Panc1 (cell line): ENCODE data around the gene IFNLR1. TPM values are rescaled to one million over a fixed set of nuclear protein-coding genes. Genes with fewer than 3 reads are reported as not detected.

Source experiments
- ATAC-seq: fragments of 200-7000 bp; cut with Tn5 transposase; 2 replicates; pipeline ENCODE4 v1.9.1; 2020; ENCODE audit warnings: mild to moderate bottlenecking, moderate library complexity
- BruUV-seq: library from RNA; stranded (reverse); fragments of 400-500 nt; replicated peaks from 2 replicates; lab custom pipeline; 2021; lab: Mats Ljungman, UMichigan
- CTCF ChIA-PET: fragments of 300-600 bp; sonication (Branson Sonifier 250); formaldehyde crosslinking; loops from one replicate; lab custom pipeline; 2022; ENCODE audit warnings: antibody characterized with exemption; lab: Charles Lee
- POLR2A ChIA-PET: fragments of 300-600 bp; sonication (Branson Sonifier 250); formaldehyde crosslinking; loops from one replicate; lab custom pipeline; 2022; ENCODE audit warnings: antibody characterized with exemption; lab: Charles Lee
- DNase-seq: peaks from one replicate; pipeline ENCODE4 v3.0.0-alpha.2; 2010; ENCODE audit warnings: low read depth, low spot score
- H3K27ac ChIP-seq: 2 replicates; pipeline ENCODE4 v1.5.1; 2011; ENCODE audit warnings: mild to moderate bottlenecking, low read length, inconsistent platforms
- H3K27me3 ChIP-seq: fragments of 200-500 bp; sonication (Bioruptor generic); 2 replicates; pipeline ENCODE4 v1.6.0; 2014; ENCODE audit warnings: low read length, inconsistent platforms; ENCODE audit not compliant: control insufficient read depth, insufficient read depth
- H3K36me3 ChIP-seq: fragments of 200-500 bp; sonication (Bioruptor generic); 2 replicates; pipeline ENCODE4 v1.5.1; 2014; ENCODE audit warnings: inconsistent platforms, mild to moderate bottlenecking, low read length, moderate library complexity; ENCODE audit not compliant: control insufficient read depth, insufficient read depth
- H3K4me1 ChIP-seq: 2 replicates; pipeline ENCODE4 v1.5.1; 2011; ENCODE audit warnings: inconsistent platforms, mild to moderate bottlenecking, low read length, moderate library complexity; ENCODE audit not compliant: control insufficient read depth, insufficient read depth
- H3K4me3 ChIP-seq, 2 experiments: 2 replicates each; pipeline ENCODE4 v1.5.1; 2011 to 2012; ENCODE audit warnings: low read depth in 2 of 2, low read length in 2 of 2, mild to moderate bottlenecking in 2 of 2, inconsistent platforms in 1 of 2, moderate library complexity in 1 of 2
- H3K9me3 ChIP-seq: fragments of 200-500 bp; sonication (Bioruptor generic); 2 replicates; pipeline ENCODE4 v1.5.1; 2014; ENCODE audit warnings: low read depth, mild to moderate bottlenecking, inconsistent platforms, low read length, moderate library complexity; ENCODE audit not compliant: control insufficient read depth, insufficient read depth
- CTCF ChIP-seq: fragments of 450-650 bp; IDR thresholded peaks from 2 replicates; pipeline ENCODE4 v1.5.1; 2017; ENCODE audit warnings: mild to moderate bottlenecking
- POLR2AphosphoS5 ChIP-seq: IDR thresholded peaks from 2 replicates; pipeline ENCODE4 v1.6.1; 2012; ENCODE audit warnings: mild to moderate bottlenecking, low read depth, low read length, moderate library complexity
- REST ChIP-seq, 2 experiments: IDR thresholded peaks; 2 replicates each; pipeline ENCODE4 v1.6.1; 2011 to 2012; ENCODE audit warnings: low read depth in 2 of 2, control low read depth in 1 of 2, low read length in 1 of 2, mild to moderate bottlenecking in 1 of 2, moderate library complexity in 1 of 2; ENCODE audit not compliant: insufficient read depth in 1 of 2
- SIN3A ChIP-seq: IDR thresholded peaks from 2 replicates; pipeline ENCODE4 v1.6.1; 2012; ENCODE audit warnings: low read depth, mild to moderate bottlenecking, low read length, moderate library complexity, borderline replicate concordance; ENCODE audit not compliant: insufficient read depth
- TCF7L2 ChIP-seq: IDR thresholded peaks from 2 replicates; pipeline ENCODE4 v1.6.1; 2011; ENCODE audit warnings: mild to moderate bottlenecking, low read depth, low read length, inconsistent platforms
- in situ Hi-C: cut with HindIII; loops from 2 replicates; pipeline ENCODE4 v1.10.0; 2016; ENCODE audit warnings: low sequenced_read_pairs, low pct_unique_long_range_greater_than_20kb
- intact Hi-C: fragments of 100-400 bp; cut with micrococcal nuclease; formaldehyde crosslinking; loops from one replicate; pipeline ENCODE4 v1.10.0; 2022; ENCODE audit not compliant: unreplicated experiment
- total RNA-seq: library from RNA; stranded (reverse); gene quantifications from one replicate; pipeline ENCODE4 v1.2.1, GENCODE V29; 2021; ENCODE audit not compliant: unreplicated experiment

IFNLR1 gene
- total RNA-seq, 1 experiment from 2014 or later, result 1.0 TPM

GRCh38 chr1:24109166-24109483 is 78.0 kb downstream of the IFNLR1 start:
- TF ChIP-seq CTCF (no peak), POLR2AphosphoS5 (no peak), REST (IDR thresholded peaks at IDR 0.05; ENCODE audit: insufficient read depth in 1 of 2, low read depth in 2 of 2, low read length in 1 of 2) (no peak), TCF7L2 (no peak), SIN3A (no peak)
- intact Hi-C loops, result no loop called here
- ChIA-PET POLR2A (no interaction called here), CTCF (no interaction called here)
- H3K36me3 ChIP-seq, result no peaks in the 10 kb centered on the region; the same call in 1 of the 2 replicates
- in situ Hi-C loops, result no loop called here
- H3K4me1 ChIP-seq, result peaks cover 28% of the 10 kb centered on the region
- no peaks in the 10 kb centered on the region for H3K9me3 ChIP-seq
- no peak overlapping the region for H3K27ac ChIP-seq
- DNase-seq (no peak), ATAC-seq (no peak)
- no TSS peak for BruUV-seq
- no peaks in the 10 kb centered on the region for H3K27me3 ChIP-seq
- no peak overlapping the region for H3K4me3 ChIP-seq

GRCh38 chr1:24108334-24109165 is 78.5 kb downstream of the IFNLR1 start:
- CTCF ChIA-PET, result no interaction called here

More at GRCh38 chr1:24108334-24109165, 78.5 kb downstream of the IFNLR1 start:
- Histone ChIP-seq H3K27me3 (no peaks in the 10 kb centered on the region), H3K27ac (no peak overlapping the region; the same call in 1 of the 2 replicates), H3K36me3 (no peaks in the 10 kb centered on the region; the same call in 1 of the 2 replicates), H3K4me1 (peaks cover 28% of the 10 kb centered on the region), H3K9me3 (no peaks in the 10 kb centered on the region), H3K4me3 (no peak overlapping the region)
- DNase-seq (no peak), ATAC-seq (peak; percentile 40)
- no peak for TF ChIP-seq SIN3A
- no peak for TF ChIP-seq POLR2AphosphoS5
- TF ChIP-seq REST (IDR thresholded peaks at IDR 0.05; ENCODE audit: insufficient read depth in 1 of 2, low read depth in 2 of 2, low read length in 1 of 2), result no peak
- no peak for TF ChIP-seq CTCF
- TF ChIP-seq TCF7L2, result no peak
- POLR2A ChIA-PET, result no interaction called here
- intact Hi-C loops, result no loop called here
- BruUV-seq, result no TSS peak
- in situ Hi-C loops, result no loop called here
